HepG2 (cell line): Measurements from ENCODE around the gene UBR4. TPM values are rescaled to one million over a fixed set of nuclear protein-coding genes. Genes with fewer than 3 reads are reported as not detected.
A peak's percentile ranks its signal among the peaks of the same experiment; 100 is the strongest.

Source experiments
- ATAC-seq: fragments of 200-7000 bp; cut with Tn5 transposase; 3 replicates; pipeline ENCODE4 v1.9.1; 2020; ENCODE audit warnings: mild to moderate bottlenecking, moderate library complexity
- BruUV-seq: library from RNA; stranded (reverse); fragments of 400-500 nt; replicated peaks from 2 replicates; lab custom pipeline; 2021; lab: Mats Ljungman, UMichigan
- CTCF ChIA-PET: fragments of 300-600 bp; formaldehyde crosslinking; extraction: SDS; loops from one replicate; lab custom pipeline; 2021; ENCODE audit warnings: low total read pairs, inconsistent platforms, low intra/inter-chr PET ratio; lab: Yijun Ruan, JAX
- POLR2A ChIA-PET: fragments of 350-600 bp; sonication (Branson Sonifier 250); formaldehyde crosslinking; loops from one replicate; lab custom pipeline; 2020; ENCODE audit warnings: antibody characterized with exemption, inconsistent platforms; lab: Yijun Ruan, JAX
- DNase-seq: peaks from one replicate; pipeline ENCODE4 v3.0.0-alpha.2; 2015; ENCODE audit warnings: low spot score
- FAIRE-seq: peaks from 3 replicates; lab custom pipeline; 2011; peaks lifted over from hg19 to GRCh38; lab: Jason Lieb, UNC
- H2AFZ ChIP-seq: one replicate; pipeline ENCODE4 v1.6.1; 2011; ENCODE audit warnings: low read length, inconsistent platforms
- H3K27ac ChIP-seq: fragments of 300-600 bp; 3 replicates; pipeline ENCODE4 v1.8.0; 2011; ENCODE audit warnings: mixed run types, mild to moderate bottlenecking, mixed read lengths, low read length, inconsistent platforms; ENCODE audit not compliant: insufficient read depth; ENCODE audit errors: extremely low read length
- H3K27me3 ChIP-seq, 2 experiments: fragments of 200-600 bp in 1 of 2; 2 replicates in 1 of 2; 3 replicates in 1 of 2; pipeline versions ENCODE4 v1.6.0 to v1.8.0; 2011; ENCODE audit warnings: low read length in 2 of 2, mild to moderate bottlenecking in 2 of 2, moderate library complexity in 2 of 2, inconsistent platforms in 1 of 2; ENCODE audit not compliant: insufficient read depth in 2 of 2, control insufficient read depth in 1 of 2
- H3K36me3 ChIP-seq, 2 experiments: fragments of 200-600 bp in 1 of 2; replicated peaks in 1 of 2; 2 replicates in 1 of 2; 3 replicates in 1 of 2; pipeline versions ENCODE4 v1.5.1 to v1.8.0; 2011; ENCODE audit warnings: low read length in 2 of 2, inconsistent platforms in 1 of 2; ENCODE audit not compliant: insufficient read depth in 2 of 2, control insufficient read depth in 1 of 2
- H3K4me1 ChIP-seq: 2 replicates; pipeline ENCODE4 v1.5.1; 2012; ENCODE audit warnings: low read length, inconsistent platforms; ENCODE audit not compliant: insufficient read depth
- H3K4me2 ChIP-seq: 2 replicates; pipeline ENCODE4 v1.6.0; 2011; ENCODE audit warnings: low read depth, low read length, inconsistent platforms
- H3K4me3 ChIP-seq, 3 experiments: fragments of 200-600 bp in 1 of 3; sonication (generic), shearing (Covaris generic) in 1 of 3; replicated peaks in 1 of 3; 2 replicates each; pipeline ENCODE4 v1.5.1; 2011 to 2016; ENCODE audit warnings: low read length in 3 of 3, inconsistent platforms in 2 of 3, low read depth in 2 of 3, mild to moderate bottlenecking in 2 of 3, control low read depth in 1 of 3, mixed read lengths in 1 of 3; ENCODE audit not compliant: insufficient read depth in 1 of 3
- H3K79me2 ChIP-seq: one replicate; pipeline ENCODE4 v1.6.1; 2011; ENCODE audit warnings: low read length, inconsistent platforms; ENCODE audit not compliant: insufficient read depth
- H3K9ac ChIP-seq: 2 replicates; pipeline ENCODE4 v1.6.0; 2011; ENCODE audit warnings: mild to moderate bottlenecking, low read depth, low read length, inconsistent platforms; ENCODE audit not compliant: insufficient read depth
- H3K9me3 ChIP-seq: 2 replicates; pipeline ENCODE4 v1.5.1; 2012; ENCODE audit warnings: mild to moderate bottlenecking, low read length
- H4K20me1 ChIP-seq: 2 replicates; pipeline ENCODE4 v1.6.0; 2011; ENCODE audit warnings: inconsistent platforms, mild to moderate bottlenecking, low read length, moderate library complexity; ENCODE audit not compliant: insufficient read depth
- NFKB2 ChIP-seq: sonication (generic); formaldehyde crosslinking; IDR thresholded peaks from 2 replicates; pipeline ENCODE4 v1.4.0; 2020; ENCODE audit warnings: missing genetic modification reagents, borderline replicate concordance
- PBX3 ChIP-seq: sonication (generic); formaldehyde crosslinking; IDR thresholded peaks from 2 replicates; pipeline ENCODE4 v1.8.1; 2023; ENCODE audit warnings: missing genetic modification reagents, inconsistent platforms, borderline replicate concordance
- RBAK ChIP-seq: sonication (generic); formaldehyde crosslinking; IDR thresholded peaks from 2 replicates; pipeline ENCODE4 v1.5.1; 2020; ENCODE audit warnings: mild to moderate bottlenecking, missing genetic modification reagents
- SOX5 ChIP-seq: IDR thresholded peaks from 2 replicates; pipeline ENCODE4 v1.6.1; 2016; ENCODE audit warnings: borderline replicate concordance
- SP1 ChIP-seq, 2 experiments: fragments of 450-650 bp in 1 of 2; sonication (generic) in 1 of 2; formaldehyde crosslinking in 1 of 2; IDR thresholded peaks; 2 replicates each; pipeline versions ENCODE4 v1.4.0 to v1.6.1; 2016 to 2020; ENCODE audit warnings: missing genetic modification reagents in 1 of 2
- ZBTB10 ChIP-seq: sonication (generic); formaldehyde crosslinking; IDR thresholded peaks from 2 replicates; pipeline ENCODE4 v1.4.0; 2020; ENCODE audit warnings: missing genetic modification reagents, borderline replicate concordance
- ZFYVE20 ChIP-seq: sonication (generic); formaldehyde crosslinking; IDR thresholded peaks from 2 replicates; pipeline ENCODE4 v1.8.0; 2023; ENCODE audit warnings: low read depth, mild to moderate bottlenecking, moderate library complexity, missing genetic modification reagents, borderline replicate concordance
- ZNF180 ChIP-seq: sonication (generic); formaldehyde crosslinking; IDR thresholded peaks from 2 replicates; pipeline ENCODE4 v1.4.0; 2020; ENCODE audit warnings: low read depth, missing genetic modification reagents, borderline replicate concordance
- ZNF260 ChIP-seq: sonication (generic); formaldehyde crosslinking; IDR thresholded peaks from 2 replicates; pipeline ENCODE4 v1.4.0; 2020; ENCODE audit warnings: missing genetic modification reagents, low read depth, mild to moderate bottlenecking, borderline replicate concordance
- ZNF275 ChIP-seq: sonication (generic); formaldehyde crosslinking; IDR thresholded peaks from 2 replicates; pipeline ENCODE4 v1.8.0; 2022; ENCODE audit warnings: missing genetic modification reagents, mild to moderate bottlenecking, inconsistent platforms, borderline replicate concordance
- ZNF276 ChIP-seq: sonication (generic); formaldehyde crosslinking; IDR thresholded peaks from 2 replicates; pipeline ENCODE4 v1.4.0; 2020; ENCODE audit warnings: mild to moderate bottlenecking, low read depth, missing genetic modification reagents
- ZNF556 ChIP-seq: sonication (generic); formaldehyde crosslinking; IDR thresholded peaks from 2 replicates; pipeline ENCODE4 v1.4.0; 2020; ENCODE audit warnings: mild to moderate bottlenecking, missing genetic modification reagents, borderline replicate concordance
- ZSCAN31 ChIP-seq: sonication (generic); formaldehyde crosslinking; IDR thresholded peaks from 2 replicates; pipeline ENCODE4 v1.5.0; 2020; ENCODE audit warnings: low read depth, mild to moderate bottlenecking, missing genetic modification reagents
- in situ Hi-C: cut with HindIII; loops from 2 replicates; pipeline ENCODE4 v1.10.0; 2017; ENCODE audit warnings: low pct_unique_long_range_greater_than_20kb; ENCODE audit not compliant: extremely low pct_ligation_motif_present
- intact Hi-C: fragments of 100-400 bp; cut with micrococcal nuclease; formaldehyde crosslinking; loops from one replicate; pipeline ENCODE4 v1.10.0; 2022; ENCODE audit not compliant: unreplicated experiment
- polyA plus RNA-seq, 8 experiments: library from polyadenylated mRNA; depleted of rRNA in 3 of 8; stranded (reverse) in 7 of 8; unstranded in 1 of 8; fragments of >200 nt; fragmentation: Illumina TruSeq in 4 of 8; extraction: Trizol in 4 of 8; gene quantifications; 2 replicates each; pipeline versions ENCODE4 v1.2.1 to v1.2.3, GENCODE V29; 2011 to 2016; ENCODE audit warnings: low read depth in 4 of 8, missing spikeins in 1 of 8, mixed read lengths in 1 of 8; ENCODE audit not compliant: insufficient read depth in 1 of 8
- total RNA-seq, 5 experiments: library from RNA; depleted of rRNA; stranded (reverse); fragments of >200 nt; fragmentation: Illumina TruSeq; extraction: Trizol; gene quantifications; 2 replicates each; pipeline ENCODE4 v1.2.3, GENCODE V29; 2016; ENCODE audit warnings: low read depth in 1 of 5

The UBR4 gene
- total and polyA plus RNA-seq, 2 of the 13 experiments (the other 11 are each of a cell fraction or from before 2014, with no cell fraction given): 59.1 to 106 TPM

DNA sequence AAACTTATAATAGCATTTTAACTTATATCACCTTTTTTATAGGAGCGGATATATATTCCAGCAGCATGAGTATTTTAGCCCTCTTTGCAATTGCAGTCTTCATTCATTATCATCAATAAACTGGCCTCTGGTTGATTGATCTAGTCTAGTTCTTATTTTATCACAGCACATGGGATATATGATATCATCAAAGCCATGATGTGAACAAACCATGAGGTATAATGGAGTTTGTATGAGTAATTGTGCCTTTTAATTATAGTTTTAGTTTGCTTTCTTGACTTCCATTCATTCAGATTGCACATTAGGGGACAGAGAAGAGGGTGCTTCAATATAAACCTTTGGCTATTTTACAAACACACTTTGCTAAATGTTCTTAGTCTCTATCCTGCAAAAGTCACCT is 3.5 kb upstream of the UBR4 start (continued):
- TF ChIP-seq ZFYVE20 (CRISPR knock-in tag): no peak
- no peak for TF ChIP-seq ZNF260 (CRISPR knock-in tag)
- no peak for TF ChIP-seq ZNF180 (CRISPR knock-in tag)
- TF ChIP-seq ZSCAN31 (CRISPR knock-in tag): no peak
- no peak for TF ChIP-seq ZNF556 (CRISPR knock-in tag)
- no peak for TF ChIP-seq ZNF276 (CRISPR knock-in tag)
- no peak for TF ChIP-seq NFKB2 (CRISPR knock-in tag)
- TF ChIP-seq RBAK (CRISPR knock-in tag): no peak
- no peak for TF ChIP-seq SOX5
- TF ChIP-seq PBX3: no peak
- TF ChIP-seq, all 625 proteins: peak for 0

DNA sequence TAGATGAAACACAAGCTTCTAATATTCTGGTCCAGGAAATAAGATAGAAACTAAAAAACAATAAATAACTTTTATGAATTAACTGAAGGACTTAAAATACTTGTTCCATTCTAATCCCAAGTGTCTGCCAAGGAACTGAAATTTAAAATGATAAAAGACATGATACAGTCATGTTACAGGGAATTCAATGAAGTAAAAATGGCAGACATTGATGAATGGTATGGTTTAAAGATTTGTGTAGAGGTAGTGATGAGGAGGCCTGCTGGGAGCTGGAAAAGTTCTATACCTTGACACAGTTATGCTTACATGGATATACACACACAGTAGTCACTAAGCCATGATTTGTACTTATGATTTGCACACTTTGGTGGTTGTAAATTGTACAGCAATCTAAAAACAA is 2.1 kb upstream of the UBR4 start:
- no peak for FAIRE-seq
- H3K27me3 ChIP-seq: peaks cover 0 to 4% of the 10 kb centered on the region in 2 experiments; a peak in 1 of 5 replicates
- POLR2A ChIA-PET: no interaction called here
- H3K36me3 ChIP-seq: peaks cover 0 to 12% of the 10 kb centered on the region in 2 experiments; a peak in 3 of 5 replicates
- no TSS peak for BruUV-seq
- CTCF ChIA-PET: no interaction called here
- H2AFZ ChIP-seq: no peak overlapping the region
- peaks cover 23% of the 10 kb centered on the region for H4K20me1 ChIP-seq
- in situ Hi-C loops (no loop called here), intact Hi-C loops (no loop called here)
- peaks cover 61% of the 10 kb centered on the region for H3K79me2 ChIP-seq
- H3K4me1 ChIP-seq: peaks cover 53% of the 10 kb centered on the region
- no peak for ATAC-seq
- TF ChIP-seq ZBTB10 (CRISPR knock-in tag): no peak
- TF ChIP-seq SP1 (IDR thresholded peaks at IDR 0.05): no peak
- TF ChIP-seq SP1 (CRISPR knock-in tag; IDR thresholded peaks at IDR 0.05): no peak
- no peak for TF ChIP-seq ZNF275
- peak overlapping the region in 2 of 3 experiments; percentile 2 to 15; a peak in 1 of 6 replicates for H3K4me3 ChIP-seq
- no peaks in the 10 kb centered on the region for H3K9me3 ChIP-seq
- DNase-seq: no peak
- peak overlapping the region; percentile 93 for H3K4me2 ChIP-seq
- H3K9ac ChIP-seq: peak overlapping the region; percentile 23; the same call in 1 of the 2 replicates
- no peak overlapping the region for H3K27ac ChIP-seq
